HepG2 (cell line): ENCODE data around the gene AP1AR. TPM values are rescaled to one million over a fixed set of nuclear protein-coding genes. Genes with fewer than 3 reads are reported as not detected.

Experiments
- ATAC-seq: fragments of 200-7000 bp; cut with Tn5 transposase; 3 replicates; pipeline ENCODE4 v1.9.1; 2020; ENCODE audit warnings: mild to moderate bottlenecking, moderate library complexity
- BruUV-seq: library from RNA; stranded (reverse); fragments of 400-500 nt; replicated peaks from 2 replicates; lab custom pipeline; 2021; lab: Mats Ljungman, UMichigan
- CTCF ChIA-PET: fragments of 300-600 bp; formaldehyde crosslinking; extraction: SDS; loops from one replicate; lab custom pipeline; 2021; ENCODE audit warnings: low total read pairs, inconsistent platforms, low intra/inter-chr PET ratio; lab: Yijun Ruan, JAX
- POLR2A ChIA-PET: fragments of 350-600 bp; sonication (Branson Sonifier 250); formaldehyde crosslinking; loops from one replicate; lab custom pipeline; 2020; ENCODE audit warnings: antibody characterized with exemption, inconsistent platforms; lab: Yijun Ruan, JAX
- DNase-seq: peaks from one replicate; pipeline ENCODE4 v3.0.0-alpha.2; 2015; ENCODE audit warnings: low spot score
- FAIRE-seq: peaks from 3 replicates; lab custom pipeline; 2011; peaks lifted over from hg19 to GRCh38; lab: Jason Lieb, UNC
- H2AFZ ChIP-seq: one replicate; pipeline ENCODE4 v1.6.1; 2011; ENCODE audit warnings: low read length, inconsistent platforms
- H3K27ac ChIP-seq: fragments of 300-600 bp; 3 replicates; pipeline ENCODE4 v1.8.0; 2011; ENCODE audit warnings: mixed run types, mild to moderate bottlenecking, mixed read lengths, low read length, inconsistent platforms; ENCODE audit not compliant: insufficient read depth; ENCODE audit errors: extremely low read length
- H3K27me3 ChIP-seq, 2 experiments: fragments of 200-600 bp in 1 of 2; 2 replicates in 1 of 2; 3 replicates in 1 of 2; pipeline versions ENCODE4 v1.6.0 to v1.8.0; 2011; ENCODE audit warnings: low read length in 2 of 2, mild to moderate bottlenecking in 2 of 2, moderate library complexity in 2 of 2, inconsistent platforms in 1 of 2; ENCODE audit not compliant: insufficient read depth in 2 of 2, control insufficient read depth in 1 of 2
- H3K36me3 ChIP-seq, 2 experiments: fragments of 200-600 bp in 1 of 2; replicated peaks in 1 of 2; 2 replicates in 1 of 2; 3 replicates in 1 of 2; pipeline versions ENCODE4 v1.5.1 to v1.8.0; 2011; ENCODE audit warnings: low read length in 2 of 2, inconsistent platforms in 1 of 2; ENCODE audit not compliant: insufficient read depth in 2 of 2, control insufficient read depth in 1 of 2
- H3K4me1 ChIP-seq: 2 replicates; pipeline ENCODE4 v1.5.1; 2012; ENCODE audit warnings: low read length, inconsistent platforms; ENCODE audit not compliant: insufficient read depth
- H3K4me2 ChIP-seq: 2 replicates; pipeline ENCODE4 v1.6.0; 2011; ENCODE audit warnings: low read depth, low read length, inconsistent platforms
- H3K4me3 ChIP-seq, 3 experiments: fragments of 200-600 bp in 1 of 3; sonication (generic), shearing (Covaris generic) in 1 of 3; replicated peaks in 1 of 3; 2 replicates each; pipeline ENCODE4 v1.5.1; 2011 to 2016; ENCODE audit warnings: low read length in 3 of 3, inconsistent platforms in 2 of 3, low read depth in 2 of 3, mild to moderate bottlenecking in 2 of 3, control low read depth in 1 of 3, mixed read lengths in 1 of 3; ENCODE audit not compliant: insufficient read depth in 1 of 3
- H3K79me2 ChIP-seq: one replicate; pipeline ENCODE4 v1.6.1; 2011; ENCODE audit warnings: low read length, inconsistent platforms; ENCODE audit not compliant: insufficient read depth
- H3K9ac ChIP-seq: 2 replicates; pipeline ENCODE4 v1.6.0; 2011; ENCODE audit warnings: mild to moderate bottlenecking, low read depth, low read length, inconsistent platforms; ENCODE audit not compliant: insufficient read depth
- H3K9me3 ChIP-seq: 2 replicates; pipeline ENCODE4 v1.5.1; 2012; ENCODE audit warnings: mild to moderate bottlenecking, low read length
- H4K20me1 ChIP-seq: 2 replicates; pipeline ENCODE4 v1.6.0; 2011; ENCODE audit warnings: inconsistent platforms, mild to moderate bottlenecking, low read length, moderate library complexity; ENCODE audit not compliant: insufficient read depth
- ARNT2 ChIP-seq: sonication (generic); formaldehyde crosslinking; IDR thresholded peaks from 2 replicates; pipeline ENCODE4 v1.8.0; 2022; ENCODE audit warnings: mild to moderate bottlenecking, low read depth, missing genetic modification reagents, moderate library complexity
- CBX5 ChIP-seq: sonication (generic); formaldehyde crosslinking; IDR thresholded peaks from 2 replicates; pipeline ENCODE4 v1.4.0; 2020; ENCODE audit warnings: missing genetic modification reagents, borderline replicate concordance
- ETV5 ChIP-seq: IDR thresholded peaks from 2 replicates; pipeline ENCODE4 v1.6.1; 2018; ENCODE audit warnings: missing biosample characterization, missing genetic modification reagents, inconsistent platforms, borderline replicate concordance
- JUN ChIP-seq: sonication (generic); formaldehyde crosslinking; IDR thresholded peaks from 2 replicates; pipeline ENCODE4 v1.4.0; 2020; ENCODE audit warnings: mild to moderate bottlenecking, missing genetic modification reagents
- MAFF ChIP-seq: IDR thresholded peaks from 2 replicates; pipeline ENCODE4 v1.6.1; 2011; ENCODE audit warnings: low read depth, low read length, improper control_type of control experiment
- MAFK ChIP-seq, 2 experiments: IDR thresholded peaks in 1 of 2; conservative IDR thresholded peaks in 1 of 2; 2 replicates each; pipeline ENCODE4 v1.6.1; 2011; ENCODE audit warnings: improper control_type of control experiment in 2 of 2, low read length in 2 of 2
- MED13 ChIP-seq: sonication (generic); formaldehyde crosslinking; IDR thresholded peaks from 2 replicates; pipeline ENCODE4 v1.5.0; 2020; ENCODE audit warnings: missing genetic modification reagents
- REL ChIP-seq: sonication (generic); formaldehyde crosslinking; conservative IDR thresholded peaks from 2 replicates; pipeline ENCODE4 v1.8.0; 2022; ENCODE audit warnings: mild to moderate bottlenecking, missing genetic modification reagents, moderate library complexity
- ZBTB25 ChIP-seq: IDR thresholded peaks from 2 replicates; pipeline ENCODE4 v1.6.1; 2018; ENCODE audit warnings: missing genetic modification reagents
- WGBS: methylation state at CpG from one replicate; pipeline ENCODE4 v1.1.6; 2017; ENCODE audit warnings: low lambda C conversion rate; 5-methylcytosine and 5-hydroxymethylcytosine counted together
- in situ Hi-C: cut with HindIII; loops from 2 replicates; pipeline ENCODE4 v1.10.0; 2017; ENCODE audit warnings: low pct_unique_long_range_greater_than_20kb; ENCODE audit not compliant: extremely low pct_ligation_motif_present
- intact Hi-C: fragments of 100-400 bp; cut with micrococcal nuclease; formaldehyde crosslinking; loops from one replicate; pipeline ENCODE4 v1.10.0; 2022; ENCODE audit not compliant: unreplicated experiment
- polyA plus RNA-seq, 8 experiments: library from polyadenylated mRNA; depleted of rRNA in 3 of 8; stranded (reverse) in 7 of 8; unstranded in 1 of 8; fragments of >200 nt; fragmentation: Illumina TruSeq in 4 of 8; extraction: Trizol in 4 of 8; gene quantifications; 2 replicates each; pipeline versions ENCODE4 v1.2.1 to v1.2.3, GENCODE V29; 2011 to 2016; ENCODE audit warnings: low read depth in 4 of 8, missing spikeins in 1 of 8, mixed read lengths in 1 of 8; ENCODE audit not compliant: insufficient read depth in 1 of 8
- total RNA-seq, 5 experiments: library from RNA; depleted of rRNA; stranded (reverse); fragments of >200 nt; fragmentation: Illumina TruSeq; extraction: Trizol; gene quantifications; 2 replicates each; pipeline ENCODE4 v1.2.3, GENCODE V29; 2016; ENCODE audit warnings: low read depth in 1 of 5
- TF ChIP-seq, protein P1 (sequence below): sonication (generic); formaldehyde crosslinking; IDR thresholded peaks from 2 replicates; pipeline ENCODE4 v1.5.1; 2020; ENCODE audit warnings: missing genetic modification reagents, mild to moderate bottlenecking, borderline replicate concordance

AP1AR gene
- total and polyA plus RNA-seq, 2 of the 13 experiments (the other 11 are each of a cell fraction or from before 2014, with no cell fraction given) = 24.9 to 39.9 TPM

- Histone ChIP-seq H3K4me2 (no peak overlapping the region), H3K9ac (no peak overlapping the region), H3K9me3 (no peaks in the 10 kb centered on the region), H3K4me3 (no peak overlapping the region), H4K20me1 (peaks cover 23% of the 10 kb centered on the region), H3K27me3 (no peaks in the 10 kb centered on the region; a peak in 1 of 5 replicates), H3K4me1 (peaks cover 54% of the 10 kb centered on the region), H3K36me3 (peaks cover 0 to 16% of the 10 kb centered on the region in 2 experiments; a peak in 4 of 5 replicates), H3K79me2 (peaks cover 82% of the 10 kb centered on the region), H3K27ac (no peak overlapping the region), H2AFZ (no peak overlapping the region)
- no TSS peak for BruUV-seq
- ATAC-seq (no peak), DNase-seq (no peak), FAIRE-seq (no peak)
- TF ChIP-seq CBX5 (CRISPR knock-in tag) (no peak), REL (CRISPR knock-in tag) (no peak), ETV5 (CRISPR knock-in tag) (no peak), ZBTB25 (CRISPR knock-in tag) (no peak), ARNT2 (CRISPR knock-in tag) (no peak), JUN (no peak), MED13 (no peak), MAFF (peak; percentile 97), MAFK (conservative IDR thresholded peaks at IDR 0.05 in 1 of 2, IDR thresholded peaks at IDR 0.05 in 1 of 2; ENCODE audit: low read length in 2 of 2) (peak; percentile 97 to 98)
- TF ChIP-seq, protein P1, sequence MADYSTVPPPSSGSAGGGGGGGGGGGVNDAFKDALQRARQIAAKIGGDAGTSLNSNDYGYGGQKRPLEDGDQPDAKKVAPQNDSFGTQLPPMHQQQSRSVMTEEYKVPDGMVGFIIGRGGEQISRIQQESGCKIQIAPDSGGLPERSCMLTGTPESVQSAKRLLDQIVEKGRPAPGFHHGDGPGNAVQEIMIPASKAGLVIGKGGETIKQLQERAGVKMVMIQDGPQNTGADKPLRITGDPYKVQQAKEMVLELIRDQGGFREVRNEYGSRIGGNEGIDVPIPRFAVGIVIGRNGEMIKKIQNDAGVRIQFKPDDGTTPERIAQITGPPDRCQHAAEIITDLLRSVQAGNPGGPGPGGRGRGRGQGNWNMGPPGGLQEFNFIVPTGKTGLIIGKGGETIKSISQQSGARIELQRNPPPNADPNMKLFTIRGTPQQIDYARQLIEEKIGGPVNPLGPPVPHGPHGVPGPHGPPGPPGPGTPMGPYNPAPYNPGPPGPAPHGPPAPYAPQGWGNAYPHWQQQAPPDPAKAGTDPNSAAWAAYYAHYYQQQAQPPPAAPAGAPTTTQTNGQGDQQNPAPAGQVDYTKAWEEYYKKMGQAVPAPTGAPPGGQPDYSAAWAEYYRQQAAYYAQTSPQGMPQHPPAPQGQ (CRISPR knock-in tag) = no peak
- 99% methylated on average over 2 of the region's 2 CpGs for WGBS
- ChIA-PET POLR2A (interaction anchor here (0.9 to 1.1 kb wide), 2 partner anchors 21 to 134 kb away, joined by 3 to 4 read pairs; no protein-coding TSS in a partner anchor), CTCF (interaction anchor here (1.8 to 3.1 kb wide), 2 partner anchors 22 to 136 kb away, joined by 14 to 36 read pairs; no protein-coding TSS in a partner anchor)
- in situ Hi-C loops (no loop called here), intact Hi-C loops (no loop called here)
Observed at GRCh38 chr4:112236040-112236439, 4.5 kb downstream of the AP1AR start.
